ENCODE data around the gene AHCTF1.

DNA sequence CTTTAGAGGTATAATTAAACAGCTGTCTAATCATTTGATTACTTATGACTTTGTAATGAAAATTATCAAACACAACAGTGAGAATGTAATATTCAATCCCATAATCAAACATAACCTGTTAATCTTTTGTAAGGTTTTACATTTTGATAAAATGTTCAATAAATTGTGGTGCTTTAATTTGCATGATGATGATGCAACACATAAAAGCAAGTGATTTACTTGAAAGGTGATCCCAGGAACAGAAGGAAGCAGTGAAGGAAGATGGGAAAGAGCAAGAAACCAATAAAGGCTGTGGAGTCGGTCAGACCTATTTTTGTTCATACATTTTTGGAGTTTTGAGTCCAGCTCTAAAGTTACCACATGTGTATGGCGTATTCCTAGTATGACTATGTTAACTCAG lies 46.5 kb upstream of the AHCTF1 start:
- no peak for TF ChIP-seq POLR2A (IDR thresholded peaks at IDR 0.05; ENCODE audit: low read length)
- no peak for TF ChIP-seq GATA1 (IDR thresholded peaks at IDR 0.05; ENCODE audit: low read depth, low read length)

Data from erythroblast (primary cell).